AML-193 (cell line): ENCODE data around the gene WDR44.
A peak's percentile ranks its signal among the peaks of the same experiment; 100 is the strongest.
"Not testable (repeated sequence)": the region's sequence is repeated elsewhere in the genome, so short reads cannot be mapped to it uniquely, and the experiment has no call there.

Source experiments
- DNase-seq, 2 experiments: peaks; one replicate each; lab custom pipeline; 2025; lab: John Stamatoyannopoulos, UW

The WDR44 gene

DNA sequence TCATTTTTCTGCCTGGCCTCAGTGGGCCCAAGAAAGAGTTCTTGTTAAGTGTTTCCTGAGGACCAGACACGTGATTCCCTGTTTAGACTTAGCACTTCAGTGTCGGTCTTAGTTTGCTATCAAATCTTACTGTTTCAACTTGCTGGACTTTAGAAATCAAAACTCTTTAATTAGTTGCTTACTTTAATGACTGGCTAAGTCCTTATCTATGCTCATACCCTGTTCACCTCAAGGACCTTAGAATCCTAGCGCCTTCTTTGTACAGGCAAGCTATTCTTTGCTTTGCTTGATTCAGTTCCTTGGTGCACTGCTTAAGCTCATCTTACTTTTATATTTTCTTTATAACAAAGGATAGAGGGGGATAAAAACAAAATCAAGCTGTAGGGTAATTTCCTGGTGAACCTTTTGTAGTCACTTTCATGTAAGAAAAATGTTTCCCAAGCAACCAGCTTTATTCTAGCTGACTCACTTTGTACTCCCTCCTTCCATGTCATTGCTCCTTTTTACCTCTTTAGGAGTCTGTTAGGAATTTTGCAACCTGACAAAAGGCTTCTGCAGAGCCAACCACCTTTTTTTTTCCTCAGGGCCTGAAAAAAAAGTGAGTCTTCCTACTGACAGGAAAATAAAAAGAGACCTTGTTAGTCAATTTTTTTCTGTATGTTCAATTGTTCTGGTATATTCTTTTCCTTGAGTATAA is 14.7 kb downstream of the WDR44 start:
- DNase-seq, result no peak

DNA sequence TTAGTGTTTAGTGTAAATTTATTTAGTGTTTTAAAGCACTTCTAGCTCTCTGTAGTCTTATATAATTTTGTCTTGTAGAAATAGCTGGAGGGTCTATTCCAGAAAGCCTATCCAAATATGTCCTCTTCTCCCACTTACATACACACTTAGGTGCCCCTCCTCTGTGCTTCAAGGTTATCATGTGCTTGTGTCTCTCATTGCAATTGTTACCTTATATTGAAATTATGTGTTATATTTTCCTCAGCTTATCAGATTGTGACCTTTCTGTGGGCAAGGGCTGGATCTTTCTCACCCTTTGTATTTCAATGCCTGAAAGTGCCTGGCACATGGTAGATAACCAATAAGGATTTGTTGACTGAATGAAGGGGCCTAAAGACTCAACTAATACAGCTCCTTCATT is 18.4 kb downstream of the WDR44 start:
- no peak for DNase-seq

DNA sequence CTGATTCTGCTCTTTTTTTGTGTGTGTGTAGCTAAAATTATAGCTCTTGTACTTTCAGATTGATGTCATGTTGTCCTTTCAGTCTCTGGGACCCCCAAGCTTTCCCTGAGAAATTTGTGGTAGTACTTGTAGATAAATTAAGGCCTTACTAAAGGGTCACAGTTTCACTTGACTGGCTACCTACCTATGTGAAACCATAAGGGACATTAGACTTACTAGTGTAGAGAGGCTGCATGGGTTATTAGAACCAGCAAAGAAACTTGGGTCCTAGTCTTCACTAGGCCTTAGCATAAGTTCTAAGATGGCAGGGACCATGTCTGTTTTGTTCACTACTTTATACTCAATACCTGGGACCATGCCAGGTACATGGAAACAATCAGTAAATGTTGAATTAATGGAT is 21.4 kb downstream of the WDR44 start:
- DNase-seq, result no peak

DNA sequence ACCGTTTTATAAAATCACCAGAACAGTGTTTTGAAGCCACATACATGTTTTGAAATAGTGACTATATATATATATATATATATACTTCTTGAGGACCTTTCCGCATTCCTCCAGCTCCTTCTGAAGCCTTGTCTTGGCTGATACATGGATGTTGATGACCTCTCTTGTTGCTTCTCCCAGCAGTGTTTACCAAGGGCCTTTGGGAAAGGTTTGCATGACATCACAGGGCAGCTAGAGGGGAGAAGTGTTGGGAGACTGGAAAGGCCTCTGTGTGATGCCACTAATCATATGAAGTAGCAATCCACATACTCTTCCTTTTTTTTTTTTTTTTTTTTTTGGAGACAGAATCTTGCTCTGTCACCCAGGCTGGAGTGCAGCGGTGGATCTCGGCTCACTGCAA is 22.5 kb downstream of the WDR44 start:
- no peak for DNase-seq

DNA sequence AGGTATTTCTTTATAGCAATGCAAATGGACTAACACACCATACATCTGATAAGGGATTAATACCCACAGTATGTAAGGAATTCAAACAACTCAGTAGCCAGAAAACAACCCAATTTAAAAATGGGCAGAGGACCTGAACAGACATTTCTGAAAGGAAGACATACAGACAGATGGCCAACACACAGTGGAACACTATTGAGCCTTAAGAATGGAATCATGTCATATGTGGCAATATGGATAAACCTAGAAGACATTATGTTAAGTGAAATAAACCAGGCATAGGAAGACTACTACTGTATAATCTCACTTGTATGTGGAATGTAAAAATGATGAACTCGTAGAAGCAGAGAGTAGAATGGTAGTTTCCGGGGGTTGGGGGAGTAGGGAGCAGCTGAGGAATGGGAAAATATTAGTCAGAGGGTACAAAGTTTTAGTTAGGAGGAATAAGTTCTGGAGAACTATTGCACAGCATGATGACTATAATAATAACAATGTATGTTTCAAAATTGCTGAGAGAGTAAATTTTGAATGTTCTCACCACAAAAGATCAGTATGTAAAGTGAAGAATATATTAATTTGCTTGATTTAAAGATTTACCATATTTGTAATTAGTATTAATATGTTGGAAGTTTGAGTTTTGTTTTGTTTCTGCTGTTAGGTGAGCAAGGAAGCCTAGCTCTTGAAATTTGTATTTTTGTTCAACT is 25.2 kb downstream of the WDR44 start:
- no peak for DNase-seq

DNA sequence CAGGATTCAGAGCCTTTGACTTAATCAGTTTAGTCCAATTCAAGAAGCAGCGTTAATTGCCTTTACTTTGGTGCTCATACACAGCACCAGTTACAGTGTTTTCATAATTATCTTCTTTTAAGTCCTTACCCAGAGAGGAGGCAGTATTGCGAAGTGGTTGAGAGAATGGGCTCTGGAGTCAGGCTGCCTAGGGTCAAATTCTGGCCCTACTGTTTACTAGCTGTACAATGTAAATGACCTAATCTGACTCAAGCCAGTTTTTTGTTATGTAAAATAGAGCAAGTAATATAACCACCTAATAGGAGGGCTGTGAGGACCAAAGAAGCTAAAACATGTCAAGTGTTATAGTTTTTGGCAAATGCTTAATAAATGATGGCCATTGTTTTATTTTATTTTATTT is 27.6 kb downstream of the WDR44 start:
- DNase-seq, result no peak

DNA sequence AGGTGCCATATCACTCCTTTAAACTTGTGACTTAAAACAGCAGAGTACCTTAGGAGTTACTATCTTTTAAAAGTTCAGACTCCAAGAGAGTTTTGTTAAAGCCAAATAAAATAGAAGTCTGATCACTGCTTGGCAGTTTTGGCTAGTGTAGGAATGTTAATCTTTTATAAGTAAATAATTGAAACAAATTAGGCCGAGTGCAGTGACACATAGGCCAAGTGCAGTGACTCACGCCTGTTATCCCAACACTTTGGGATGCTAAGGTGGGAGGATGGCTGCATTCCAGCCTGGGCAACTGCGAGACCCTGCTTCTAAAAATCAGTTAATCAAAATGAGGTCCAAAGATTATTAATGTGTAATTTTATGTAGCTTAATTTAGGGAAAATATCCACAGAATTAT is 37.2 kb downstream of the WDR44 start:
- no peak for DNase-seq

DNA sequence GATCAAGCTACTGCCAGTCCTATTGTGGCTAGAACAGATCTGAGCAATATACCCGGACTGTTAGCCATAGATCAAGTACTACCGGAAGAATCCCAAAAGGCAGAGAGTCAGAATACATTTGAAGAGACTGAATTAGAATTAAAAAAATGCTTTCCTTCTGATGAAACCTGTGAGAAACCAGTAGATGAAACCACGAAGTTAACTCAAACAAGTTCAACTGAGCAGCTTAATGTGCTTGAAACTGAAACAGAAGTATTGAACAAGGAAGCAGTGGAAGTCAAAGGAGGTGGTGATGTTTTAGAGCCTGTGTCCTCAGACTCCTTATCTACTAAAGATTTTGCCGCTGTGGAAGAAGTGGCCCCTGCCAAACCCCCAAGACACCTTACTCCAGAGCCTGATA is 46.8 kb downstream of the WDR44 start:
- no peak for DNase-seq

DNA sequence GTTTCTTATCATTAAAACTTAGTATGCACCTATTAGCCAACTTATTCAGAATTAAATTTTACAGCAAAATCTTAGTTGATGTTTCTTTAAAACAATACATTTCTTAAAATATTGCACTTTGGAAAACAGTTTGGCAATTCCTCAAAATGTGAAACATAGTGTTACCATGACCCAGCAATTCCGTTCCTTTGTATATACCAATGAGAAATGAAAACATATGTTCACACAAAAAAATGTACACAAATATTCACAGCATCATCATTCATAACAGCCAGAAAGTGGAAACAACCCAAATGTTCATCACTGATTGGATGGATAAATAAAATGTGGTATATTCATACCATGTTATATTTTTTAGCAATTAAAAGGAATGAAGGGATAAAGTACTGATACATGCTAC is 50.2 kb downstream of the WDR44 start:
- no peak for DNase-seq

DNA sequence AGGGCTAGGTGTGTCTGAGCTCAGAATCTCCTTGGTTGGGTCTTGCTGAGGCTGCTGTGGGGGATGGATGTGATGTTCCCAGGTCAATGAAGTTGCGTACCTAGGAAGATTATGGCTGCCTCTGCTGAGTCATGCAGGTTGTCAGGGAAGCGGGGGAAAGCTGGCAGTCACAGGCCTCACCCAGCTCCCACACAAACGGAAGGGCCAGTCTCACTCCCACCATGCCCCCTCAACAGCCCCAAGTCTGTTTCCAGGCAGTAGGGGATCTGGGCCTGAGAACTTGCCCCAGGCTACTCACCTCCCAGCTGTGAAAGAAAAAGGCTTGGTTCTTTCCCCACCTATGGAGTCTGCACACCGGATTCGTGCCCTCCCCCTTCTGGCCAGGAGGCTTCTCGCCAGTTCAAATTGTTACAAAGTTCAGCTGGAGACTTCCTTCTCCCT is 72.9 kb downstream of the WDR44 start:
- DNase-seq, result no peak

DNA sequence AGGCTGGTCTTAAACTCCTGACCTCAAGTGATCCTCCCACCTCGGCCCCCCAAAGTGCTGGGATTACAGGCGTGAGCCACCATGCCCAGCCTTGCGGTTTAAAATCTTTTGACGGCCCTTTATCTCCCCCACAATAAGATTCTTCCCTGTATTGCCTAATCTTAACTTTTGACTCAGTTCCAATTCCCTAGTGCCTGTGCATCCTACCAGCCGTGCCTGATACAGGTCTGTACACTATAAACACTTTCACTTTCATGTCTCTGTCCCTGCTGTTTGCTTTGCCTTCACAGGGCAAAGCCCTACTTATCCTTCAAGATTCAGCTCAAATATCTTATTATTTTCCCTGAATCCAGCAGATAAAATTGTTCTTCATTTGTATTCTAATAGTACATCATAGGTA is 74.6 kb downstream of the WDR44 start:
- no peak for DNase-seq

DNA sequence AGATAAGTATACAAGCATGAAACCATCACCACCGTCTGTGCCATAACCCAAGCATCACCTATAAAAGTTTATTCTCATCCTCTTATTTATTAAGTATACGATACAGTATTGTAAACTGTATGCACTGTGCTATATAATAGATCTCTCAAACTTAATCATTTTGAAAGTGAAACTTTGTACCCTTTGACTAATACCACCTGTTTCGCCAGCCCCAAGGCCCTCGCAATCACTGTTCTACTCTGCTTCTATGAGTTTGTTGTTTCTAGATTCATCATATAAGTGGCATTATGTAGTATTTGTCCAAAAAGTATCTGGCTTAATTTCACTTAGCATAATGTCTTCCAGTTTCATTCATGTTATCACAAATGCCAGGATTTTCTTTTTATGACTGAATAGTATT is 77.7 kb downstream of the WDR44 start:
- DNase-seq, result no peak

DNA sequence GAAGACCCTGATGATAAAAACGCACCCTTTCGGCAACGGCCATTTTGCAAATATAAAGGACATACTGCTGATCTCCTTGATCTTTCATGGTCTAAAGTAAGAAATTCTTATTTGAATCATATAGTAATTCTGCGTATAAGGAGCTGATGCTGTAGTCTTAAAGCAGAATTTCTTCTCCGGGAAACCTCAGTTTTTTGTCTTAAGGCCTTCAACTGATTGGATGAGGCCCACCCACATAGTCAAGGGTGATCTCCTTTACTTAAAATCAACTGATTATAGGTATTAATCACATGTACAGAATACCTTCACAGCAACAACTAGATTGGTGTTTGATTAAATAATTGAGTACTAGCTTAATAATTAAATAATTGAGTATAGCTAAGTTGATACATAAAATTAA is 86.9 kb downstream of the WDR44 start:
- DNase-seq, result no peak

DNA sequence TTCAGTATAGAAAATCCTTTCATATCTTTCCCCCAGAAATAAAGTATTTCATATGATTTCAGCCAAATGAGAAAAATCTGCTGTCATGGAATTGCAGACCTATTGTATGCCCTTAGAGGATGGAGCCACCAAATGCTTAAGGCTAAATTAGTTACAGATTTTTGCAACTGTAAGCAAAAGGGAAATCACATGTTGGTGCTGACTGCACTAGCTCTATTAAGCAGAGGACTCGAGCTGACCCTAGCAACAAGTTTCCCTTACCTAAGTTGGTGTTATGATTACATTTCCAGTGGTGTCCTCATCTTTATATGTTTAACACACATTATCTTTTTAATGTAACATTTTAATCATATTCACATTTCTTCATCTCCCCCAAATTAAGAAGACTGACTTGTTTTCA is 91.4 kb downstream of the WDR44 start:
- no peak for DNase-seq

DNA sequence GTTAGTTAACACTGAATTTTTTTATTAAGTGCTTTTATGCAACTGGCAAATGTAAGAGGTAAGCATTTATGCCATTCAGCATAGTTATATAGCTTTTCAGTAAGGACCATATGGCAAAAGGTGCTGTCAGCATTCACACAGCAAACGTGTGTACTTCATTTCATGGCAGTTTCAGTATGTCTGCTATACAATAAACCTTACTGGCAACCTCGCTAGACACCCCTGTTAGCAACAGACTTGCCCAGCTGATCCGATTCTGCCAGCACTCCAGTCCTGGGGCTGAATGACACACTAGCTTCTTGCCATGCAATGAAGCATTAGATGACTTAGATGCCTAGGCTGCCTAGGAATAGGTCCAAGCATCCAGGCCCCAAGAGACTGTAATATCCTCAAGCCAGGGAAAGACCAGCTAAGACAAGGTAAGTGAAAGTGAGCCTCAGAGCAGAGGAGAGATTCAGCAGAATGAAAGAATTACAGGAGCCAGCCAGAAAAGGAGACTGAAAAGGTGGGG is 102.4 kb downstream of the WDR44 start:
- no peak for DNase-seq

DNA sequence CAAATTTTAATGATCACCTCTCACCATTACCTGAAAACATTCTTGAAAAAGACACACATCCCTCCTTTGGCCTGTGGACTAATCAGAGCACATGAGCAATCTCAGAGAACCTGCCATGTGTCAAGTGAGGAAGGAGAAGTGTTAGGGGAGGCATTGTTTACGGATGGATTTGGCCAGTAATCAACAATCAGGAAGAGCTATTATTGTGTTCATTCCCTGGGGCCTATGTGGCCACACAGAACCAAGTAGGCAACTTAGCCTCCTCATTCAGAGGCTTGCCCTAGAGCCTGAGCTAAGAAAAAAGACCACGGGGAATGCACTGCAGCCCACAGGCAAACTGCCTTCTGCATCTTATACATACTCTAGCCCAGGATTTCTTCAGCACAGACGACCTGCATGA is 109.1 kb downstream of the WDR44 start:
- DNase-seq, result no peak

DNA sequence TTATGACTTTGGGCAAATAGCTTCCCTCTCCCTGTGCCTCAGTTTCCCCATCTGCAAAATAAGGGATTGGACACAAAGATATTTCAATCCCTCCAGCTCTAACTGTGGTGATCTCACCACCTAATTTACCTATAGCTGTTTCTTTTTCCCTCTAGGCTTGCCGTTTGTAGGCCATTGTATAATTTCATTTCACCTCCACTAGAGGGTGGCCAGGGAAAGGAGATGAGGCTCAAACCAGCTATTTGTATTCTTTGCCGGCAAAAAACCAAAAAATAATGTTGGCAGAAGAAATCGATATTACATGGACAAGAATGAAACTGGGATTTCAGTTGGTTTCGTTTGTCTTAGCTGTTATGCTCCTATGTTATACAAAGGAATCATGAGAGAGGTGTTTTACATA is 113.6 kb downstream of the WDR44 start:
- DNase-seq, result peak; percentile 28 to 35

DNA sequence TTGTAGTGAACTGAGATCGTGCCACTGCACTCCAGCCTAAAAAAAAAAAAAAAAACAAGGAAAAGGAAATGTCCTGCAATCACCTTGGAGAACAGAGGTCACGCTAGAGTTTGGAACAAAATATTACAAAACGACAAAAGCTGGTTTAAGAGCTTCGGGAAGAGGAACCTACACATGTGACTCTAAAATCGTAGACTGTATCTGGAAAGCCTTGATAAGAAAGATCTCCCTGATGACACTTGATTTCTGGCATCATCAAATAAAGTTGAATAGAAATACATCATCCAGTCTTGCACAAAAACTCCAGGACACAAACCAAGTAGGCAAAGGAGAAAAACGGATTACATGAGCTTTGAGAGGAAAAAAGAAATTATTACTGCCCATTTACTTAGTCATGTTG is 118.6 kb downstream of the WDR44 start:
- DNase-seq, result peak; percentile 26 to 34

DNA sequence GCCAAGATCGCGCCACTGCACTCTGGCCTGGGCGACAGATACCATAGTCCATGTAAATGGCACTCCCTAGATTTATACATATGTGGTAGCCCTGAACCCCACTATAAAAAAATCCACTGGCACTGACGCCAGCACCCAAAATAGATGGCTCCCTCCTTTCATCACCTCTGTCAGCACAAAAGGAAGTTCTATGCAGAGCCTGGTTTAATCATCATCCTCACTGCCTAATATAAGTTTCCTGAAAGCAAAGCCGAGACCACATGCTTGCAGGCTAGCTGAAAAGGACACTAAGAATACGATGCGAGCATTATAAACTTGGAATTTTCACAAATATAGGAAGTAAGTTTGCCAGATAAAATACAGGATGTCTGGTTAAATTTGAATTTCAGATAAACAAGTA is 122.2 kb downstream of the WDR44 start:
- DNase-seq, result peak in 1 of 2 experiments; percentile 0

DNA sequence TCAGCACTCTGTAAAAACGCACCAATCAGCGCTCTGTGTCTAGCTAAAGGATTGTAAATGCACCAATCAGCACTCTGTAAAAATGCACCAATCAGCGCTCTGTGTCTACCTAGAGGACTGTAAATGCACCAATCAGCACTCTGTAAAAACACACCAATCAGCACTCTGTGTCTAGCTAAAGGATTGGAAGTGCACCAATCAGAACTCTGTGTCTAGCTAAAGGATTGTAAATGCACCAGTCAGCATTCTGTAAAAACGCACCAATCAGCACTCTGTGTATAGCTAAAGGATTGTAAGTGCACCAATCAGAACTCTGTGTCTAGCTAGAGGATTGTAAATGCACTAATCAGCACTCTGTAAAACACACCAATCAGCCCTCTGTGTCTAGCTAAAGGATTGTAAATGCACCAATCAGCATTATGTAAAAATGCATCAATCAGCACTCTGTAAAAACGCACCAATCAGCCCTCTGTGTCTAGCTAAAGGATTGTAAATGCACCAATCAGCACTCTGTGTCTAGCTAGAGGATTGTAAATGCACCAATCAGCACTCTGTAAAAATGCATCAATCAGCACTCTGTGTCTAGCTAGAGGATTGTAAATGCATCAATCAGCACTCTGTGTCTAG is 124.9 kb downstream of the WDR44 start:
- not testable (repeated sequence) for DNase-seq

DNA sequence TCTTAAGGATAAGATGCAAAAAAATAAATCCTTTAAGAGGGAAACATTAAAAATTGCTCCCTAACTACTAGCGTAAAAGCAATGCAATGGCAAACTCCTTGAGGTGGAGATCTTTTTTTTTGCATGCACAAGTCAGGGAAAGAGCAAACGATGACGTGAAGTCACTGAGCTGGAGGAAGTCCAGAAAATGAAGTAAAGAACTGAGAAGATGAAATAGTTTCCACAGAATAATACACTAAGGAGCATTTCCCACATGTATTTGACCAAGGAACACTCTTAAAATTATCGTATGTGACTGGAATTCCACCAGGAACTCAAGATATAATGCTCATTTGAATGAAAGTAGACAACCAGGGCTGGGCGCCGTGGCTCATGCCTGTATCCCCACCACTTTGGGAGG is 128.7 kb downstream of the WDR44 start:
- DNase-seq, result no peak

DNA sequence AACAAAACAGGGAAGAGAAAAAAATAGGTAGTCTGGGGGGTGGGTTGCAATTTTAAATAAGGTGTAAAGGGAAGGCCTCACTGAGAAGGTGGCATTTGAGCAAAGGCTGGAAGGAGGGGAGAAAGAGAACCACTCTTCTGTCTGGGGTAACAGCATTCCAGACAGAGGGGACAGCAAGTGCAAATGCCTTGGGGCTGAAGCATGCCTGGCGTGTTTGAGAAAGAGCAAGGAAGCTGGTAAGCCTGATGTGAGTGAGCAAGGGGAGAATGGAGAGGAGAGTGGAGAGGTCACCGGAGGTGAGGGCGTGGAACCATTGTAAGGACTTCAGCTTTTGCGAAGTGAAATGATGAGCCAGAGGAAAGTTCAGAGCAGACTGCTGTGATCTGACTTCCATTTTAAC is 130.0 kb downstream of the WDR44 start:
- no peak for DNase-seq

DNA sequence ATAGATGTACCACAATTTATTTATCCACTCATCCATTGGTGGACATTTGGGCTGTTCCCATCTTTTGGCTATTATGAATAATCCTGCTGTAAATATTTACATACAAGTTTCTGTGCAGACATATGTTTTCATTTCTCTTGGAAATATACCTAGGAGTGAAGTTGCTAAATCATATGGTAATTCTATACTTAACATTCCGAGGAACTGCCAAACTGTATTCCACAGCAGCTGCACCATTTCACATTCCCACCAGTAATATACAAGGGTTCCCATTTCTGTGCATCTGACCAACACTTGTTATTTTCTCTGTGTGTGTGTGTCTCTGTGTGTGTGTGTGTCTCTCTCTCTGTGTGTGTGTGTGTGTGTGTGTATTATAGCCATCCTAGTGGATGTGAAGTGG is 134.3 kb downstream of the WDR44 start:
- DNase-seq, result no peak
